Fibroblast of skin of left biceps (primary cell): ENCODE results near the gene RNF214.
"Not testable (repeated sequence)": the region's sequence is repeated elsewhere in the genome, so short reads cannot be mapped to it uniquely, and the experiment has no call there.

Source experiments
- DNase-seq, 2 experiments: peaks; one replicate each; pipeline ENCODE4 v3.0.0-alpha.2; 2013; ENCODE audit warnings: low read depth in 2 of 2

The RNF214 gene

GRCh38 chr11:117230999-117231841 lies 1.3 kb upstream of the RNF214 start:
- no peak for DNase-seq

DNA sequence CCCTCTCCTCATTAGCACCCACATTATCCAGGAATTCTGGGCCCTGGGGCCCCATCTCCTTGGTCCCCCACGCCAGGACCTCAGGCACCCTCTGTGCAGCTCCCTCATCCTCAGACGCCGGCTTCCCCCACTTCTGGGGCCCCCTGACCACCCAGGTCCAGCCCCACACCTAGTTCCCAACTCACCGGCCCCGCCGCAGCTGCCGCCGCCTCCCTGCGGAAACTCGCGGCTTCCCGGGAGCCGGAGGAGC lies 704 bp upstream of the RNF214 start, which contains the start of gene PCSK7:
Gene PCSK7, minus strand, starts transcription at position 232 of the 250 bp plus-strand sequence. CDS start 2,229 bp downstream, outside the sequence.
- no peak for DNase-seq

DNA sequence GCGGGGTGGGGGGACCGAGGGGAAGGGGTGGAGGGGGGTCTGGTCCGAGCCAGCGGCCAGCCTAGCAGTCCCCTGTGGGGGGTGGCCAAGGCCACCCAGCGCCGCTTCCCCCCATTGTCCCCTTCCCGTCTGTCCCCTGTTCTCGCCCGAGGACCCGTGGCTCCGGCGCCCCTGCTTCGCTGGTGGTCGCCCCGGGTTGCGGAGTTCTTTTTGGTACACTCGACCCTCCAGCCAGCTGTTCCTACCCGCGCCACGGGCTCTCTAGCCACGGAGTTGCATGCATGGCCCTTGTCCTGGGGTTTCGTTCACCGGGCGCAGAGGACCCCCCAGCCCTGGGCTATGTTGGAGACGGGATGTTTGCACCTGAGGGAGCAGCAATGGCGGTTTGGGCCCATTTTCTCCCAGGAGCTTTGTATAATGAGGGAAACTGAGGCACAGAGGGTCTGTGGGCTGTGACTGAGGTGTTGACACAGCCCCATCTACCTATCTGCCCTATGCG lies 489 bp downstream of the RNF214 start:
- DNase-seq: no peak

DNA sequence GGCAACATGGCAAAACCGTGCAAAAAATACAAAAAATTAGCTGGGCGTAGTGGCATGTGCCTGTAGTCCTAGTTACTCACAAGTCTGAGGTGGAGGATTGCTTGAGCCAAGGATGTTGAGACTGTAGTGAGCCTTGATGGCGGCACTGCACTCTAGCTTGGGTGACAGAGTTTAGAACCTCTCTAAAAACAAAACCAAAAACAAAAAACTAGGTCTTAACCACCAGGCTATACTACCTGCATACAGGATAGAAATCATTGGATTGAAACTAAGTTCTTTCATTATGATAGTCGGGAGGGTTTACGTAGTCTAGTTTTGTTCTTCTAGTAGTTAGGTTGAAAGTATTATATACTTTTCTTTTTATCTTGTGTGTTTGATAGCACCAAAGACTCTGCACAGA lies 5.8 kb downstream of the RNF214 start:
- no peak for DNase-seq

- peak; percentile 56 to 61 for DNase-seq
These were observed 6.8 kb downstream of the RNF214 start for GRCh38 chr11:117239295-117239694.

GRCh38 chr11:117248341-117248740 lies 15.9 kb downstream of the RNF214 start:
- no peak for DNase-seq

DNA sequence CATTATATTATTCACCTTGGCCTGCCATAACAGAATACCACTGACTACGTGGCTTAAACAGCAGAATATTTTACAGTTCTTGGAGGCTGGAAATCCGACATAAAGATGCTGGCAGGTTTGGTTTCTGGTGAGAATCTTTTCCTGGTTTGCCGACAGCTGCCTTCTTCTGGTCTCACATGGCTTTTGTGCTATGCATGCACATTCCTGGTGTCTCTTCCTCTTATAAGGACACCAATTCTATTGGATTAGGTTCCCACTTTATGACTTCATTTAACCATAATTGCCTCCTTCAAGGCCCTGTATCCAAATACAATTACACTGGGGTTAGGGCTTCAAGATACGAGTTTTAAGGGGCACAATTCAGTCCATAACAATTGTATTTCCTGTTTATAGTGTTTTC lies 17.1 kb downstream of the RNF214 start:
- DNase-seq: no peak

DNA sequence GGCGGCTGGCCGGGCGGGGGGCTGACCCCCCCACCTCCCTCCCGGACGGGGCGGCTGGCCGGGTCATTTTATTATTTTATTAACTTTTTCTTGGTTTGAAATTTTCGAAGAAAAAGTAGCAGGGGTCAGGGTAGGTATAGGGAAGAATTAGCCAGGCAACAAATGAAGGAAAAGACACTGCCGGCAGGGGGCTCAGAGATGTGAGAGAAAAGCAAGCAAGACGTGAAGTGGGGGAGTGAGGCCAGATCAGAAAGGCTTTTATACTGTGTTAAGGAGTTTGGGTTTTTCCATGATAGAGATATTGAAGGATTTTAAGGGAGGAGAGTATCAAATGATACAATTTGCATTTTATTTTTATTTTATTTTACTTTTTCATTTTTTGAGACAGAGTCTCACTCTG lies 19.0 kb downstream of the RNF214 start:
- no peak for DNase-seq

GRCh38 chr11:117255966-117256365 lies 23.5 kb downstream of the RNF214 start:
- DNase-seq: no peak

DNA sequence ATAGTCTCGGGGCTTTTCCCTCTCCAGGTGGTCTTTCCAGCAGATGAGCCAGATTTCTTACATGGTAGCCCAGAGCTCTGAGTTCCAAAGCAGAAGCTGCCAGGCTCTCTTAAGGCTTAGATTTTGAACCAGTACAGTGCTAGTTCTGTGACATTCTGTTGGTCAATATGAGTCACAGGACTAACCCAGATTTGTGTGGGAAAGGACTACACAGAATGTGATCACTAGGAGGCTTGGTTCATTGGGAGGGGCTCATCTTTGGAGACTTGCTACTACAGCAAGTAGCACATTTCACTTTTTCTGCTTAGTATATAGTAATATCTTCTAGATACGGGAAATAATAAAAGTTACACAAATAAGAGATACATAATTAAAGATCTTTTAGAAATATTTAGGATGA lies 24.1 kb downstream of the RNF214 start:
- no peak for DNase-seq

DNA sequence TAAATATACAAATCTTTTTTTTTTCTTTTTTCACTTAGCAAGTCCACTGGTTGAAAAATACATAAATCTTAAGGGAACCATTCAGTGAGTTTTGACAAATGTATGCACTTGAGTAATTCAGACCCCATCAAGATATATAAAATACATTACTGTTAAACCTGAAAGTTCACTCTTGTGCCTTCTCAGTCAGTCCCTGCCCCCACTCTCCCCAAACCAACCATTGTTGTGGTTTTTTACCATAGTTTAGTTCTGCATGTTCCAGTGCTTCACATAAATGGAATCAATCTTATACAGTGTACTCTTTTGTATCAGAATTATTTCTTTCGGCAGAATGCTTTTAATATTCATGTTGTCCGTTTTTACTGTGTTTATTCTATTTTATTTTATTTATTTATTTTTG lies 26.1 kb downstream of the RNF214 start:
- no peak for DNase-seq

DNA sequence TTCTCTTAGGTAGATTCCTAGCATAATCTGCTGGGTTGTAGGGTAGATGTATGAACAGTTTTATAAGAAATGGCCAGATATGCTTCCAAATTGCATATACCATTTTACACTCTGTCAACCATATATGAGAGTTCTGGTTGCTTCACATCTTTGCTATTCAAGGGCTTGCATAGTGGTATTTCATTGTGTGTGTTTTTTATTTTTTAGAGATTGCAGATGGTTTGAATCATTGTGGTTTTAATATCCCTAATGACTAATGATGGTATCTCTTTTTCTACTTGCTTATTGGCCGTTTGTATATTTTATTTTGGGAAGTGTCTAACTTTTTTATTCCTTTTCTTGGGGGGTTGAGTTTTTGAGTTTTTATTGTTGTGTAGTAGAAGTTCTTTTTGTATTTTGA lies 26.9 kb downstream of the RNF214 start:
- DNase-seq: peak; percentile 60 to 66

DNA sequence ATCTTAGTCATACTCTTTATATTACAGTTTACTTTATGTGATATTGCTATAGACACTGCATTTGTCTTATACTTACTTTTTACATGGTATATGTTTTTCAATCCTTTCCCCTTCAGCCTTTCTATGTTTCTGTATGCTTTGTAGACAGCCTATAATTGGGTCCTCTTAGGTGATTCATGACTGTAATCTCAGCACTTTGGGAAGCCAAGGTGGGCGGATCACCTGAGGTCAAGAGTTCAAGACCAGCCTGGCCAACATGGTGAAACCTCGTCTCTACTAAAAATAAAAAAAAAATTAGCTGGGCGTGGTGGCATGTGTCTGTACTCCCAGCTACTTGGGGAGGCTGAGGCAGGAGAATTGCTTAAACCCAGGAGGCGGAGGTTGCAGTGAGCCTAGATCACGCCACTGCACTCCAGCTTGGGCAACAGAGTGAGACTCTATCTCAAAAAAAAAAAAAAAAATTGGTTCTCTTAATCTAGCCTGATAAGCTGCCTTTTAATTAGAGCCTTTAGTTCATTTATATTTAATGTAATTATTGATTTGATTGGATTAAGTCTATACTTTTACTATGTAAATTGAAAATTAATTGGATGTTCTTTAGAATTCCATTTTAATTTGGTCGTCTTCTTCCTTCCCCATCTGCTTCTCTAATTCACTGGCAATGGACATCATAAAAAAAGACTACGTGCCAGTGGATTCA lies 32.3 kb downstream of the RNF214 start:
- not testable (repeated sequence) for DNase-seq

DNA sequence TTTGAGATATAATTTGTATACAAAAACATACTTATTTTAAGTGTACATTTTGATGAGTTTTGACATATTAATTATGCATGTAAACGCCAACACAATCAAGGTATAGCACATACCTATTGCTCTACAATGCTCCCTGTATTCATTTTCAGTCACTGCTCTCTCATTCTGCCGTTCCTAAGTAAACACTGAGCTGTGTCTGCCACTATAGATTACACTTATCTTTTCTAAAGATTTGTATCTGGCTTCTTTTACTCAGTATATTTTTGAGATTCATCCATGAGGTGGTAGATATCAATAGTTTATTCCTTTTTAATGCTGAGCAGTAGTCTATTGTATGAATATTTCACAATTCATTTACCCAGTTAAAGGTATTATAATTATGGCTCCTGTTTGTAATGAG lies 33.3 kb downstream of the RNF214 start:
- no peak for DNase-seq

GRCh38 chr11:117269856-117270255 lies 37.4 kb downstream of the RNF214 start:
- no peak for DNase-seq

DNA sequence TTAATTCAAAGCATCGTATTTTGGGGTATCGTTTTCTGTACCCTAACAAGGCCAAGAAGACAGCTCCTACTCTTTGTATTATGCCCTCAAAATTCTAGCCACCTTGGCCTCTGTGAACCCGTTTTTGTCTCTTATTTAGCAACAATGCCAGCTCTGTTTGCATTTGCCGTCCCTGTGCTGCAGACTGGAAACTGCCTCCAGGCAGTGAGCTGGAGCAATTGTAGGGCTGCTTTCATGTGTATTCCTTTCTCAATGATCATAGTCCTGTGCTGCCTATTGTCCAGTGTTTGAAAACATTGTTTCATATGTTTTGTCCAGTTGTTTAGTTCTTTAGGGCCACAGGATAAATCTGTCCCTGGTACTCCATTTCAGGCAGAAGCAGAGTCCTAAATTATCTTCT lies 38.7 kb downstream of the RNF214 start:
- no peak for DNase-seq

GRCh38 chr11:117272175-117272574 lies 39.7 kb downstream of the RNF214 start:
- not testable (repeated sequence) for DNase-seq

GRCh38 chr11:117273550-117274289 lies 41.2 kb downstream of the RNF214 start:
- peak; percentile 72 to 77 for DNase-seq

DNA sequence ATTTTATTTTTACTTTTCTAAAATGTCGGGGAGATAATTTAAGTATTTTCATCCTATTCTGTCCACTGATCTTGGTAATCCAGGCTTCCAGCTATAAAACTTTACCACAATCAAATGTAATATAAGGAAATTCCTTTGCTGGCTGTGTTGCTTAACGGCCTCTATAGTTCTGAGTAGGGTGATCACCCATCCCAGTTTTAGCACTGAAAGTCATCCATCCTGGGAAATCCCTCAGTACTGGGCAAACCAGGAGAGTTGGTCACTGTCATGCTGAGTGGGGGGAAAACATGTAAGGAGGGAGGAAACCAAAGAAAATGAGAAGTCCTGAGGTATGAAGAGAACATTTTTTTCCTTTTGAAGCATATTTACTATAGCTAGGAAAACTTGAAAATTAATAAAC lies 45.9 kb downstream of the RNF214 start:
- no peak for DNase-seq

- no peak for DNase-seq
These were observed 47.4 kb downstream of the RNF214 start for GRCh38 chr11:117279711-117280376.

GRCh38 chr11:117281159-117281558 lies 48.7 kb downstream of the RNF214 start:
- peak; percentile 97 for DNase-seq

GRCh38 chr11:117281869-117282268 lies 49.4 kb downstream of the RNF214 start:
- DNase-seq: no peak
